Measurements from ENCODE around the gene TICRR.

TICRR gene

DNA sequence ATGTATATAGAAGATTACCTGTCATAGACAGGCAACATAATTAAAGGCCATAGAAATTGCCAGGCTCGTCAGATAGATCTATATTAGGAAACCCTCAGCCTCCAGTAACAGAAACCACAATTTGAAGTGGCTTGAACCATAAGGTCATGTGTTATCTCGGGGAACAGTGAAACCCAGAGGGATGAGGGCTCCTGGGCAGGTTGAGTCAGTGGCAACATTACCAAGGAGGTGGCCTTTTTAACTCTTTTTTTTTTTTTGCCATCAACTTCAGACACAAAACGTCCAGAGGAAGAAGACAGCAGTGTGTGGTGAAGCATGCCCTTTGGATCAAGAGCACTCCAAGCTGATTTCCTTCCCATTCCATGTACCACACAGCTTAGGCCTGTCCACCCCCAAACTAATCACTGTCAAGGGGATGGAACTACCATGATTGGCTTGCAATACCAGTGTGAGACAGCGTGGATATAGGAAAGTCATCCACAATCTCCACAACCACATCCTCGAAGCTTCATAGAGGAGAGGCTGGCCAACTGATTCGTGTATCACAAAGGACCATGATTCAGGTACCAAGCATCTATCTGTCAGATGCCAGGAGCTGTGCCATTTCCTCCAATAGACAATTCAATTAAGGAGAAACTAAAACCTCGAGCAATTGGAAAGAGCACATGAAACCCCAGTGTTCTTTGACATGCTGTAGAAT lies 81.0 kb downstream of the TICRR start:
- no peak for DNase-seq

DNA sequence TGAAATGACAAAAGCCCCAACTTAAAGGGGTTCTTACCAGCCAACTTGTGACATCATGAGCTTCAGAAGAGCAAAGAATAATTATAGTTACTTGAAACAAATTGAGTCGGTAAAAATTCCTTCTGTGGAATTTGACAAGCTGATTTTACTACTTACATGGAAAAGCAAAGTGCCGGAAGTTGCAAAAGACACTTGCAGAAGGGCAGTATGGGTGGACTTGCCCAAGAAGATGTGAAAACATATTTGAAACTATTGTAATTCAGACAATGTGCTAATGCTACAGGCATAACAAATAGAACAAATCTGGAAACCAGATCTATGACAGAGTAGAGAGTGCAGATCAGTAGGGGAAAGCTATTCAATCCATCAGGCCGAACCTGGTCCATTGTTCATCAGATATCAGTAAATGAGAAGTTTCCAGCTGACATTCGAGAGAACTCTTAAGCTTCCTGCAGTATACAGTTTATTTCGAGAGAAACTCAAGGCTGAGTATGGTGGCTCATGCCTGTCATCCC lies 82.5 kb downstream of the TICRR start:
- DNase-seq: no peak

DNA sequence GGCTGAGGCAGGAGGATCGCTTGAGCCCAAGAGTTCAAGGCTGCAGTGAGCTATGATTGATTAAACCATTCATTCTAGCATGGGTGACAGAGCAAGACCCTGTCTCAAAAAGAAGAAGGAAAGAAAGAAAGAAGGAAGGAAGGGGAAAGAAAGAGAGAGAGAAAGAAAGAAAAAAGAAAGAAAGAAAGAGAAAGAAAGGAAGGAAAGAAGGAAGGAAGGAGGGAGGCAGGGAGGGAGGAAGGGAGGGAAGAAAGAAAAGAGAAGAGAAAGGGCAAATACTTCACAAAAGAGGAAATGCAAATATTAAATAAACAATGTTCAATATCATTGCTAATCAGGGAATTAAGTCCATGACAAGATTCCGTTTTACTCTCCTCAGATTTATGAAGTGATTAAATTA lies 84.0 kb downstream of the TICRR start:
- DNase-seq: no peak

- DNase-seq: no peak
These were observed 85.3 kb downstream of the TICRR start for GRCh38 chr15:89660556-89660955.

DNA sequence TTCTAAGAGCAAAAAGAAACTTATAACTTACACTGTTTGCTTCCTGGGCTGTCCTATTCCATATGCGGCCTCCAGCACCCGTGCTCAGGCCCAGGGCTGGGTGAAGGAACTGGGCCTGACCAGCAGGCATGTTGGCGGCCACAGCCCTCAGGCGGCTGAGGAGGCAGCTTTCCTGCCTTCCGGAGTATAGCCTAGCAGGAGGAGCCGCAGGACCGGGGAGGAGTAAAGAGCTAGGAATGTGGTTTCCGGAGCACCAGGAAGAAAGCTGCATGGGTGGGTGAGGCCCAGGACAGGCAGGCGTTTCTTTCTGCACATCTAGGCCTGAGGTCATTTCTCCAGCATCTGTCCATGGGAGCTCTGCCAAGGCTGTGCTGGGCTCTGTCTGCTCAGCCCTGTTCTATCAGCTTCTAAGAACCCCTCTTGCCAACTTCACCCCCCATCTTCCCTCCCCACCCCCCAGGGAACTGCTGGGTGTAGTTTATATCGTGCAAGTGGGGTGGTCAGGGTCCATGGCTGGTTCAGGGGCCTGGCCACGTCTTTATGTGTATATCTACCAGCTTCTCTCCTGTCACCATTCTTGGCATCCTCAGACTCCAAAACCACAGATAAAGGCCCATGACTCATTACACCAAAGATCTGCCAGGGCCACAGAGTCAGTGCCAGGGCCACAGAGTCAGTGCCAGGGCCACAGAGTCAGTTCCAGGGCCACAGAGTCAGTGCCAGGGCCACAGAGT lies 87.8 kb downstream of the TICRR start:
- DNase-seq: no peak

DNA sequence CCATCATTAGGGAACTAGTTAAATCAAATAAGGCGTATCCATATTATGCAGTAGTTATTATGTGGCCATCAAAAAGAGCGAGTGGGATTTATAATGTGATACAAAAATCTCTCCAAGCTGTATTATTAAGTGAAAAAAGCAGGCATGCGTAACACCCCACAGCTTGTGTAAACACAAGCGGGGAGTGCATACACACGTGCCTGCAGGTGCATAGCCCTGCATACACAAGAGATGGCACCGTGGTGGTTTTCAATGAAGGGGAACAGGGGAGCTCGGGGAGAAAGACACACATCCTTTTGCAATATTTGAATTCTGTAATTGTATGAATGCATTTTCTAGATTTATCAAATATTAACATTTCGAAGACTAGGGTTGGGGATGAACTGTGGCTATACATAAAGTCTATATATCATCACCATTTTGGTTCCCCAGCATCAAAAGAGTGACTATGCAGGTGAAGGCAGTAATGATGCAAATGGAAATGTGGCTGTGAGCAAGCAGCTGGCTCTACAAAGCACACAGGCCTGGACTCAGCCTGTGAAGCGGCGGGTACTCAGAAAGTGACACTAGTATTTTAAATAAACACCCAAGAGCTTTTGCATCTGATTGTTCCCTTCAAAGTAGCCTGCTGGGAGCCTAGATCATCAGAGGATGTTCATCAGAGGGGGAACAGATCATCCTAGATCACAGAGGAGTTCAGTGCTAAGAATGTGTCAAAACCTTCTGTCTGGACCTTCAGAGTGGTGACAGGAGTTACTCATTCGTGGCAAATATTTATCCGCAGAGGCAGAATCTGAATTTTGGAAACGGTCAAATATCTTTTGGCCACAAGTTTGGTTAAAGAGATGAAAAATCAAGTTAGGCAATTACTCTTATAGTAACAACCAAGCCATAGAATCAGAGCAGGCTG lies 89.4 kb downstream of the TICRR start:
- no peak for DNase-seq

DNA sequence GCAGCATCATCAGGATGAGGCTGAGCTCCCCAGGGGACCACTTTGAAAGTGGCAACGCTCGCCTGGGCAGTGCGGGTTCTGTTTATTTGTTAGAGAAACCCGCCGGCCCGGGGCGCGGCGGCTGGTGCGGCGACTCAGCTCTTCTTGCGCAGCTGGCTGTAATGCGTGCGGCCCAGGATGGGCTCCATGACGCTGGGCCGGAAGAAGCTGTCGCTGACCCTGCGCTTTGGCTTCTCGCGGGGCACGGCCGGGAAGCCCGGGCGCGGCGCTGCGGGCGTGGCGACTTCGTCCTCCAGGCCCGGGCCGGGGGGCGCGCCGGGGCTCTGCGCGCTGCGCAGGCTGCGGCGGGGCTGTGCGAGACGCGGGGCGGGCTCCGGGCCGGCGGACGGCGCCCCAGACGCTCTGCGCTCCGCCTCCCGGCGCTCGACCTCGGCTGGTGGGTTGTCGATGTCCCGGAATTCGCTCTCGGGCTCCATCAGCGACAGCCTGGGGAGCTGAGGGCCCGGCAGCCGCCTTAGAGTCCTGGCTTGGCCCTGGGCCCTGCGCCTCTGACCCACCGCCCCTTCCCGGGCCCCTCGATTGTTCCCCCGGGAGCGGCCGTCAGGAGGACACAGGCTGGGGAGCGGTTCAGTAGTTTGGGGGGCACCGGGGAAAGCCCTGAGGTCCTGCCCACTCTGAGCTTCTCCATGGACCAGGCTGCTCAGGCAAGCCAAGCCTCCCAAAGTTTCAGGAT lies 90.3 kb downstream of the TICRR start:
- no peak for DNase-seq

DNA sequence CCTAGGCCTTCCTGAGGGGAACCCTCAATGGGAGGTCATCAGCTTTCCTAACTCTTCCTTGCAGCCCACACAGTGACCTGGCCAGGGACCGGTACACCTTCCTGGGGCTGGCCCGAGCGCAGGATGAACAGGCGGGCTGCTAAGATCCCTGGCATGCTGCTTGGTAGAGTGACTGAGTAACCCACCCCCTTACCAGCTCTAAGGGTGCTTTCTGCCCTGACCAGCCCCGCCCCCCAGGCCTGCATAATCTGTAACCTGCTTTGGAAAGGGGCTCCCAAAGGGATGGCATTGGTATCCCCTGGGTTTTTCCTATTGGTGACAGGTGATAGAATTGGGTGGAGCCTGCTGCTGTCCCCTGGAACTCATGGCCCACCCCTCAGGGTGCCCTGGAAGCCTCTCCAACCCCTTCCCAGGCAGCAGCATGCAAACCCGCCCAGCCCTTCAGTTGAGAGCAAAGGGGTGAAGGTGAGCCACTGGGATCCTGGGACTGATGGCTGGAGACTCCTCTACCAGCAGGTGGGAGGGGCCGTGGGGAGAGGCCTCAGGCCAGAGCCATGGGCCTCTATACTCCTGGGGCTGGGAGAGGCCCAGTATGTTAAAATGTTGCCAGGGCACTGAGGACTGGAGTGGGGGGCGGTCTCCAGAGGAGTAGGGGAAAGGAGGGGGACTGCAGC lies 91.1 kb downstream of the TICRR start:
- DNase-seq: no peak

- no peak for DNase-seq
These were observed 91.8 kb downstream of the TICRR start for GRCh38 chr15:89666858-89667705.

DNA sequence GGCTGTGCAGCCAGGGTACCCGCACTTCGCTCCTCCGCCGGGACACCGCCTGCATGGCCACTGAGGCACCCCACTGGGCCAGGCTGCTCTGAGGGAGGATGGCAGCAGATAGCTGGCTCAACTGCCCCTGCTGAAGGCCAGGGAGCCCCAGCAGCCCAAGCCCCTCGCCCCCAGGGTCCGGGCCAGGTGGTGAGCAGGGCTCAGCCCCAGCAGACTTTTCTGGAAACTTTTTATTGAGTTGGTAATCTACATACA lies 92.4 kb downstream of the TICRR start:
- DNase-seq: no peak

- no peak for DNase-seq
These were observed 92.9 kb downstream of the TICRR start for GRCh38 chr15:89668171-89668570.

- DNase-seq: no peak
These were observed 94.1 kb downstream of the TICRR start for GRCh38 chr15:89669309-89669865.

DNA sequence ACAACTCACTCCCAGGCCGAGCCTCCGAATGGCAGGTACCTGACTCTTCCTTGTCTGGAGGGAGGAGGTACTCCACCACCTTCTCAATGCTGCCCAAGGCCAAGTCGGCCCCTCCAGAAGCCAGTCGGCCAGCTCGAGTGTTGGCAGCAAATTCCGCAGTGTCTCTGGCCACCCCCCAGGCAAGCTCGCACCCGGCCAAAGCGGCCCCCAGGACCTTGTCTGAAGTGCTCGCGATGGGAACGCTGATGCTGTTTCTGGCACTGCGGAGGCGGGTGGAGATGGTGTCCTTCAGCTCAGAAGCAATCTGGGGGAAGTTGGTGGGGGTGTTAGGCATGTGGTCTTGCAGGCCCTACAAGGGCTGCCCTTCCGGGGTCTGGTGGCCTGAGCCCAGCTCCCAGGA lies 94.7 kb downstream of the TICRR start:
- no peak for DNase-seq

DNA sequence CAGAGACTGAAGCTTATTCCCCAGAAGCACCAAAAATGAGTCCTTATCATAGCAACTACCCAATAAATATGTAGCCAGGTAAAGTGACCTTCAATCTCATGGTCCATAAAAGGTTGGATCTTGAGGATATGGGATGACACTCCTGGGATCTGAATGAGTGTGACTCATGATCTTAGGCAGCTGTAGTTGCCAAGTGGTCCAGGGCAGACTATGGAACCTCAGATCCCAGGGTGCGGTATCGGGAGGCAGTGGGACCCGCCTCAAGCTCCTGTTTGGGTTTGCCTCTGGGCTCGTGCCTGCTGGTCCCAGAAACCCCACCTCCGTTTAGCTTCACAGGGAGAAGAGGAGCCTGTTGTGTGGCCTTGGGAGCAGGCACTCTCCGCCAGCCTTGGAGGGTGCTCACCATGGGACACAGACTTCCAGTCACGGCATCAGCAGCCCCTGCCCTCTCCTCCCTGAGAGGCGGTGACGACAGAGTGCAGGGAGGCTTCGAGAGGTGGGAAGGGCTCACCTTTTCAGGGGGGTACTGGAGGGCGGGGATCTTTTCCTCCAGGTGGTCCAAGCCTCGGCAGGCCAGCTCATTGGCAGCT lies 95.8 kb downstream of the TICRR start:
- no peak for DNase-seq

GRCh38 chr15:89671687-89672086 lies 96.4 kb downstream of the TICRR start:
- DNase-seq: no peak

GRCh38 chr15:89672221-89673164 lies 97.2 kb downstream of the TICRR start:
- DNase-seq: no peak

- DNase-seq: no peak
These were observed 97.9 kb downstream of the TICRR start for GRCh38 chr15:89673165-89673512.

DNA sequence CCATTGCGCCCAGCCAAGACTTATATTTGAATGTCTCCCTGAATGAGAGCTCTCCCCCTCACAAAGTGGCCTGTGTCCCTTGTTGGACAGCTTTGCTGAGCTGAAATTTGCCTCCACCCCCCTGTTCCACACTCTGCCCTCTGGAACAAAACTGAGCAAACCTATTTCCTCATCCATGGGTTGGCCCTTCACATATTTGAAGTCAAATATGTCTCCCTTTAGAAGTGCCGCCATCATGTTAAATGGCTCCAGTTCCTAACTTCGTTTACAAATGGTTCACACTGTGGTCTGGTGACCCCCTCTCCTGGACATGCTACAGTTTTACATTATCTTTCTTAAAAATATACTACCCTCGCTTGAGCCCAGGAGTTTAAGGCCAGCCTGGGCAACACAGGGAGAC lies 99.3 kb downstream of the TICRR start:
- no peak for DNase-seq

- DNase-seq: no peak
These were observed 100.3 kb downstream of the TICRR start for GRCh38 chr15:89675606-89676005.

DNA sequence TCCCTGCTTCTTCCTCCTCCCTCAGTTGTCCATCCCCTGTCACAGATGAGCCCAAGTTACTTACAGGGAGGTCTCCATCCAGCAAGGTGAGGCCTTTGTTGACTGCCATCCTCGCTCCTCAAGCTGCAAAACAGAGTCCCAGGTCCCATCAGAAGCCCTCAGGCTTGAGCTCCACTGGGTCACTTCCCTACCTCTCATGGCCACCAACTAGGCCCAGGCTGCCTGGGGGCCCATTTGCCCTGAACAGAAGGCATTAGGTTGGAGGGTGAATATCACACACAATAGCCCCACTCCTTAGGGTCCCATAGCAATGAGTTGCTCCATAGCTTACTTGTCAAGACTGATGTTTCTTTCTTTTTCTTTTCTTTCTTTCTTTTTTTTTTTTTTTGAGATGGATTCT lies 102.1 kb downstream of the TICRR start:
- no peak for DNase-seq

All from CD4-positive, alpha-beta T cell treated with Interleukin-17A for 4 hours (primary cell).